Stimulated activated CD4-positive, alpha-beta T cell treated with anti-CD3 and anti-CD28 coated beads, Interleukin-1b, Interleukin-23, amount 100 ng/mL, for 1 hour (primary cell): ENCODE data around the gene PCDHGA6.
A peak's percentile ranks its signal among the peaks of the same experiment; 100 is the strongest.
"Not testable (repeated sequence)": the region's sequence is repeated elsewhere in the genome, so short reads cannot be mapped to it uniquely, and the experiment has no call there.

Source experiments
- DNase-seq, 2 donors: peaks; one replicate each; pipeline ENCODE4 v3.0.0-alpha.2; 2020; ENCODE audit warnings: low read depth in 2 of 2

Gene PCDHGA6

DNA sequence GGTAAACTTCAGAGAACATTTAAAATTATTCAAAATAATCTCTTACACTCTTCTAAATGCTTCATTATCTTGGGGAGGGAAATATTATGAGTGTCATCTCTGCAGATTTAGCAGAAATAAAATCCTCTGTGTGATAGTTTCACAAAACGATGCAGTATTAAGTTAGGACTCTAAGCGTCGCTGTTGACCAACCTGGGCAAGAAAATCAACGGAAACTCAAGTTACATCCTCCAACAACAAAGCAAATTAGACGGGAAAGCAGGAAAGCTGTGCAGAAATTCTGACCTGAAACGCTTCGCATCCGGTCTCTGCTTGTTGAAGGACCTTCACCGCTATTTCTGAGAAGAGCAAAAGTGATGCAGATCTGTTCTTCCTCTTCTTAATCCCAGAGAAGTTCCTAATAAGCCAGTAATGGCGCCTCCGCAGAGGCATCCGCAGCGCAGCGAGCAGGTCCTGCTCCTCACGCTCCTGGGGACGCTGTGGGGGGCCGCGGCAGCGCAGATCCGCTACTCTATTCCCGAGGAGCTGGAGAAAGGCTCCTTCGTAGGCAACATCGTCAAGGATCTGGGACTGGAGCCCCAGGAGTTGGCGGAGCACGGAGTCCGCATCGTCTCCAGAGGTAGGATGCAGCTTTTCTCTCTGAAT, at the start of gene PCDHGA6:
Gene PCDHGA6, plus strand, starts transcription at position 219 of the 645 bp plus-strand sequence. Its CDS starts 193 bp downstream, at position 412.
- no peak for DNase-seq

DNA sequence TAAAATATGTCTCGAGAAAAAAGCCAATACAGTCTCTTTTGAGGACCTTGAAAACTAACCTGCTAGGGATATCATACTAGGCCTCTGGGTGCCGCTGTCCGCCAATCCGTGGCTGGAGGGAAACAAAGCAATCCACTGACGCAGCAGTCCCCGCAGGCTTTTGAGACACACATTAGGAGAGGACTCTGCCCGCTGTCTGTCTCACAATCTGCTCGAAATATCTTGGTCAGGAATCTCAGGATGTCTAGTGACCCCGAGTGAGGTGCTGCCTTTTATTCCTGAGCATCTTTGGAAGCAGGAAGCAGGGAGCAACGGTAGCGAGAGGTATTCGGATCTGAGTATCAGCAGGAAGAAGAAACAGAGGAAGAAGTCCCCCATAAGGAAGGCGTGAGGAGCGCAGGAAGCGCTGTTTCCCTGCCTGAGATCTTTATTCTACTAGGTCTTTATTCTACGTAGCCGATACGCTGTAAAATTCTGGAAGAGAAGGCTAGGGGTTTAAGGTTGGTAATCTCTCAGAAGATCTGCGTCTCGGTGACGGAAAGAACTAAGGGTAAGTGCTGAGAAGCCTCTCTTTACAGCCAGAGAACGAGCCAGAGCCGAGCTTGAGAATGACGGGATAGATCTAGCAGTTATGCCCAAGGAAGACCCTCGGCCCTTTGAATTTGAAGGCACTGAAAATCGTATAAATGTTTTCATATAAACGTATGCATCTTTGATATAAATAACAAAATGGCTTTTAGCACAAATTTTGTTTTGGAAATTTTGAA, 47.4 kb upstream of the PCDHGA6 start:
- DNase-seq = peak in 1 of 2 donors; percentile 27

DNA sequence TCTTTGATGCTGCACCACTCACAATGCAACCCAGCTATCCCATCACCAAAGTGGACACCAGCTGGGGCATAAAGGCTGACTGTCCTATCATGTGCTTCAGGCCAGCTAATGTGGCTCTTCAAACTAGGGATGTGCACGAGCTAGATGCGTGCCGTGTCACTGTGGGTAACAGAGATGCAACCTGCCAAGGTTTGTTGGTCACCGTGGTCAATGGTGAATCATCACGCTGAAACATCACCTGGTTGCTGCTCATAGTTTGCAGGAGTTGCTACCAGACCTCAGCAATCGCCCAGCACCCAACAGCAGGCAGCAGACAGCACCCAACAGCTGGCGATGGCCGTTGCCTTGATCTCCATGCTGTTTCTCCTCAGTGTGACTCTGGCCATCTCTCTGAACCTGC, 45.5 kb upstream of the PCDHGA6 start:
- no peak for DNase-seq

DNA sequence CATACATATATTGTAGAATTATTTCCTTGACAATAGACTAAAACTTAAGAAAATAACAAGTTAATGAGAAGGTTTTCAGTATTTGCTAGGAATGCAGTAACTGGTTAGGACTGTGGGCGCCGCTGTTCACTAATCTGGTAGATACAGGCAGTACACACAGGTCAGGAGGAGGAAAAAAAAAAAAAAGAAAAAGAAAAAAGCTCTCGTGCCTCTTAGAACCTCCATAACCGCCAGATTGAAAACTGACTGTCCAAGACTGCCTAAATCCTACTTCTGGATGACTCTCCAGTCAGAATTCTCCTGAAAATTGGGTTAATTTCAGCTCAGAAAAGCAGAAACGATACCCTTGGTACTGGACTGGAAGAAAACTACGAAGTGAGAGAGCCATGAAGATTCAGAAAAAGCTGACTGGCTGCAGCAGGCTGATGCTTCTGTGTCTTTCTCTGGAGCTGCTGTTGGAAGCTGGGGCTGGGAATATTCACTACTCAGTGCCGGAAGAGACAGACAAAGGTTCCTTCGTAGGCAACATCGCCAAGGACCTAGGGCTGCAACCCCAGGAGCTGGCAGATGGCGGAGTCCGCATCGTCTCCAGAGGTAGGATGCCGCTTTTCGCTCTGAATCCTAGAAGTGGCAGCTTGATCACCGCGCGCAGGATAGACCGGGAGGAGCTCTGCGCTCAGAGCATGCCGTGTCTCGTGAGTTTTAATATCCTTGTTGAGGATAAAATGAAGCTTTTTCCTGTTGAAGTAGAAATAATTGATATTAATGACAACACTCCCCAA, 43.2 kb upstream of the PCDHGA6 start, which contains the start of gene PCDHGA1:
Gene PCDHGA1, plus strand, starts transcription at position 216 of the 782 bp plus-strand sequence.
- DNase-seq = no peak

DNA sequence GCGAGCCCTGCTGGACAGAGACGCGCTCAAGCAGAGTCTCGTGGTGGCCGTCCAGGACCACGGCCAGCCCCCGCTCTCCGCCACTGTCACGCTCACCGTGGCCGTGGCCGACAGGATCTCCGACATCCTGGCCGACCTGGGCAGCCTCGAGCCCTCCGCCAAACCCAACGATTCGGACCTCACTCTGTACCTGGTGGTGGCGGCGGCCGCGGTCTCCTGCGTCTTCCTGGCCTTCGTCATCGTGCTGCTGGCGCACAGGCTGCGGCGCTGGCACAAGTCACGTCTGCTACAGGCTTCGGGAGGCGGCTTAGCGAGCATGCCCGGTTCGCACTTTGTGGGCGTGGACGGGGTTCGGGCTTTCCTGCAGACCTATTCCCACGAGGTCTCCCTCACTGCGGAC, 41.1 kb upstream of the PCDHGA6 start:
- DNase-seq = not testable (repeated sequence)

DNA sequence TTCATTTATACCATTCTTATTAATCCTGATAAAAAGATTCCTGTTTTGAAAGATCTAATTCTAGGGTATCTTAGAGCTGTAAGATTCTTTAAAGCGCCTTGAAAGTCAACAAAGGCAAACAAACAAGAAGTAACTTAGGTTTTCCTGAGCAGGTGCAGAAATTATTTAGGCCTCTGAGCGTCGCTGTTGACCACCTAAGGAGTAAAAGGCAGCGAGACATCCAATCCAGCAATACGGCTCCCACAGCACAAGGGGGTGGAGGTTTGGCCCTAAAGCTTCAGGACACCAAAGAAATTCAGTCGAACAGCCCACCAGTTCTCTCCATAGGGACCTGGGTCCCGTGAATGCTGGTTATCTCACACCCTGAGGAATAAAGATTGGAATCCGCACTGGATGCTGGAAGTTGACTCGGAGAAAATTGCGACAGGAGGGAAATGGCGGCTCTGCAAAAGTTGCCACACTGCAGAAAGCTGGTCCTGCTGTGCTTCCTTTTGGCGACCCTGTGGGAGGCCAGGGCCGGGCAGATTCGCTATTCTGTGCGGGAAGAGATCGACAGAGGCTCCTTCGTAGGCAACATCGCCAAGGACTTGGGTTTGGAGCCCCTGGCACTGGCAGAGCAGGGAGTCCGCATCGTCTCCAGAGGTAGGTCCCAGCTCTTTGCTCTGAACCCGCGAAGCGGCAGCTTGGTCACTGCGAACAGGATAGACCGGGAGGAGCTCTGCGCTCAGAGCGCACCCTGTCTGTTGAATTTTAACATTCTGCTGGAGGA, 35.0 kb upstream of the PCDHGA6 start, which contains the start of gene PCDHGA2:
Gene PCDHGA2, plus strand, starts transcription at position 223 of the 769 bp plus-strand sequence.
- DNase-seq = no peak

DNA sequence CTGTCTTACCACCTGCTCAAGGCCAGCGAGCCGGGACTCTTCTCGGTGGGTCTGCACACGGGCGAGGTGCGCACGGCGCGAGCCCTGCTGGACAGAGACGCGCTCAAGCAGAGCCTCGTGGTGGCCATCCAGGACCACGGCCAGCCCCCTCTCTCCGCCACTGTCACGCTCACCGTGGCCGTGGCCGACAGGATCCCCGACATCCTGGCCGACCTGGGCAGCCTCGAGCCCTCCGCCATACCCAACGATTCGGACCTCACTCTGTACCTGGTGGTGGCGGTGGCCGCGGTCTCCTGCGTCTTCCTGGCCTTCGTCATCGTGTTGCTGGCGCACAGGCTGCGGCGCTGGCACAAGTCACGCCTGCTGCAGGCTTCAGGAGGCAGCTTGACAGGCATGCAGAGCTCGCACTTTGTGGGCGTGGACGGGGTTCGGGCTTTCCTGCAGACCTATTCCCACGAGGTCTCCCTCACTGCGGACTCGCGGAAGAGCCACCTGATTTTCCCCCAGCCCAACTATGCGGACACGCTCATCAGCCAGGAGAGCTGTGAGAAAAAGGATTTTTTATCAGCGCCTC, 32.8 kb upstream of the PCDHGA6 start:
- DNase-seq = not testable (repeated sequence)

DNA sequence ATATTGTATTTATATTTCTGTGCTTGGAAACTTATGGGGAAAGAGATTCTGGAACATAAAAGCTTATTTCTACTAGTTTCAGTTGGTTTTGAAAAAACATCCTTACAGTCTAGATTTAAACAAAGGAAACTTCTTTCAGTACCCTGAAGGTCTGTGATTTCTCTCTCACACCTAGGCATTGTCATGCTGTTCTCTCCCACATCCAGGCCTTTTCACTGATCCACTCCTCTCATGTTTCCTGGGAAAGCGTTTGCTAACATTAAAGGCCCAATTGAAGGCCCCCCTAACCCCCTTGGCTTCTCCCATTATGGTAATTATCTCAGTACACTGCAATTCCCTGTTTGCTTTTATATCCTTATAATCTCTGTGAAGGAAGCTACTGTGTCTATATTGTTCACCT, 30.9 kb upstream of the PCDHGA6 start:
- DNase-seq = no peak

DNA sequence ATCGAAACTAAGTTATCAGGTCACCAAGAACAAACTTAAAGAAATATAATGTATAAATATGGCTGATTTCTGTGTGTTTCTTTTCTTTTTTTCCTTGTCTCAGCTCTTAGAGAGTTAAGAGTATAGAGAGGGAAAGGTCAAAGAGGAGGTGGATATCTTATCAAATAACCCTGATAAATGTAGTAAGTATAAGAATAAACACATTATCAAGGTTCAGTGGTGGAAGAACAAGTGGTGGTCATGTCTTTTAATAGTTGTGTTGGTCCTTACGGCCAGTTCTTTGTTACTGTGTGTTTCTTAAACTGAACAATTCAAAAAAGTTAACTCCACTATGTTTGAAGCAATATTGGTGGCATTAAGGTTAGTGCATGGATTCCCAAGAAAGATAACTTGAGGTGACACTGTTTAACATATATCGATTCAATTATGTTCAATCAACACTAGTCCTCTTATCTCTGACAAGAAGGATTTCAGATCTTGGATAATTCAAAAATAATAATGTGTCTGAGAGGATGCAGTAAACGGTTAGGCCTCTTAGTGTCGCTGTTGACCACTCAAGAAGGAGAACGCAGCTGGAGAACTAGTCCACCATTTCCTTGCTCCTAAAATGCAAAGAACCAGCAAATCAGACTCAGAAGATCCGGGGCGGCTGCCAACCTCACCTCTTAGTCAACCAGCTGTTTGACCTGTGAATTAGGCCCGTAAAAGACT, 30.3 kb upstream of the PCDHGA6 start, which contains the start of gene PCDHGA3:
Gene PCDHGA3, plus strand, starts transcription at position 588 of the 711 bp plus-strand sequence. CDS start 205 bp downstream, outside the sequence.
- no peak for DNase-seq

DNA sequence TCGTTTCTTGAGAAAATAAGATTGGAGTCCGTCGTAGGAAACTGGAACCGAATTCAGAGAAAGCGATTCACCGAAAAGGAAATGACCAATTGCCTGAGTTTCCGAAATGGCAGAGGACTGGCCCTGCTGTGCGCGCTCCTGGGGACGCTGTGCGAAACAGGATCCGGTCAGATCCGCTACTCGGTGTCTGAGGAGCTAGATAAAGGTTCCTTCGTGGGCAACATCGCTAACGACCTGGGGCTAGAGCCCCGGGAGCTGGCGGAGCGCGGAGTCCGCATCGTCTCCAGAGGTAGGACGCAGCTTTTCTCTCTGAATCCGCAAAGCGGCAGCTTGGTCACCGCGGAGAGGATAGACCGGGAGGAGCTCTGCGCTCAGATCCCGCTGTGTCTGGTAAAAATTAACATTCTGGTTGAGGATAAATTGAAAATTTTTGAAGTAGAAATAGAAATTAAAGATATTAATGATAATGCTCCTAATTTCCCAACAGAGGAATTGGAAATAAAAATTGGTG, 29.7 kb upstream of the PCDHGA6 start:
- DNase-seq = no peak

DNA sequence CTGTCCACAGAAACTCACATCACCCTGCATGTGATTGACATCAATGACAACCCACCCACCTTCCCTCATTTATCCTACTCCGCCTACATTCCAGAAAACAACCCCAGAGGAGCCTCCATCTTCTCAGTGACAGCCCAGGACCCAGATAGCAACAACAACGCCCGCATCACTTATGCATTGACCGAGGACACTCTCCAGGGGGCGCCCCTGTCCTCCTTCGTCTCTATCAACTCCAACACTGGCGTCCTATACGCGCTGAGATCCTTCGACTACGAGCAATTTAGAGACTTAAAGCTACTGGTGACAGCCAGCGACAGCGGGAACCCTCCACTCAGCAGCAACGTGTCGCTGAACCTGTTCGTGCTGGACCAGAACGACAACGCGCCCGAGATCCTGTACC, 28.4 kb upstream of the PCDHGA6 start:
- DNase-seq = no peak

DNA sequence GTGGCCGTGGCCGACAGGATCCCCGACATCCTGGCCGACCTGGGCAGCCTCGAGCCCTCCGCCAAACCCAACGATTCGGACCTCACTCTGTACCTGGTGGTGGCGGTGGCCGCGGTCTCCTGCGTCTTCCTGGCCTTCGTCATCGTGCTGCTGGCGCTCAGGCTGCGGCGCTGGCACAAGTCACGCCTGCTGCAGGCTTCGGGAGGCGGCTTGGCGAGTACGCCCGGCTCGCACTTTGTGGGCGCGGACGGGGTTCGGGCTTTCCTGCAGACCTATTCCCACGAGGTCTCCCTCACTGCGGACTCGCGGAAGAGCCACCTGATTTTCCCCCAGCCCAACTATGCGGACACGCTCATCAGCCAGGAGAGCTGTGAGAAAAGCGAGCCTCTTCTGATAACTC, 27.7 kb upstream of the PCDHGA6 start:
- DNase-seq = not testable (repeated sequence)

DNA sequence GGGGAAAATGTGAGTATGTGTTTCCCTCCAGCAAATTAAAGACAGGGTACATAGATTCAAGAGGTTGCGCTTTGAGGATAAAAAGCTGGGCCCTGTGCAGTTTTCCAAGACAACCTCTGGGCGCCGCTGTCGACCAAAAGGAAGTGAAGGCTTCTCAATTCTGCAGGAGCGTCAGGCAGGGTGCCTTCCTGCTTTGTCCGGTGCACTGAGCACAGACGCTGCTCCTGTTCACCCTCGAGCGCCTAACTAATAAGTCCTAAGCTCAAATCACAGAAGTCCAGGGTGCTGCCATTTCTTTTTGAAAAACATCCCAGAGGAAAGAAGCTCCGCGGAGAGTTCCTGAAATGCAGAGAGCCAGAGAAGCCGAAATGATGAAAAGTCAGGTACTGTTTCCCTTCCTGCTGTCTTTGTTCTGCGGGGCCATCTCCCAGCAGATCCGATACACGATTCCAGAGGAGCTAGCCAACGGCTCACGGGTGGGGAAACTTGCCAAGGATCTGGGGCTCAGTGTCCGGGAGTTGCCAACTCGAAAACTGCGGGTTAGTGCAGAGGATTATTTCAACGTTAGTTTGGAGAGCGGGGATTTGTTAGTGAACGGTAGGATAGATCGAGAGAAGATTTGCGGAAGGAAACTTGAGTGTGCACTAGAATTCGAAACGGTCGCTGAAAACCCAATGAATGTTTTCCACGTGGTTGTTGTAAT, 23.6 kb upstream of the PCDHGA6 start, which contains the start of gene PCDHGB1:
Gene PCDHGB1, plus strand, starts transcription at position 183 of the 703 bp plus-strand sequence. Its CDS starts 162 bp downstream, at position 345.
- DNase-seq = no peak

DNA sequence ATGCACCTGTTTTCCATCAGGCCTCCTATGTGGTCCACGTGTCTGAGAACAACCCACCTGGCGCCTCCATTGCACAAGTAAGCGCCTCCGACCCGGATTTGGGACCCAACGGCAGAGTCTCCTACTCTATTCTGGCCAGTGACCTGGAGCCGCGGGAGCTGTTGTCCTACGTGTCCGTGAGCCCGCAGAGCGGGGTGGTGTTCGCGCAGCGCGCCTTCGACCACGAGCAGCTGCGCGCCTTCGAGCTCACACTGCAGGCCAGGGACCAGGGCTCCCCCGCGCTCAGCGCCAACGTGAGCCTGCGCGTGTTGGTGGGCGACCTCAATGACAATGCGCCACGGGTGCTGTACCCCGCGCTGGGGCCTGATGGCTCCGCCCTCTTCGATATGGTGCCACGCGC, 22.1 kb upstream of the PCDHGA6 start:
- no peak for DNase-seq

DNA sequence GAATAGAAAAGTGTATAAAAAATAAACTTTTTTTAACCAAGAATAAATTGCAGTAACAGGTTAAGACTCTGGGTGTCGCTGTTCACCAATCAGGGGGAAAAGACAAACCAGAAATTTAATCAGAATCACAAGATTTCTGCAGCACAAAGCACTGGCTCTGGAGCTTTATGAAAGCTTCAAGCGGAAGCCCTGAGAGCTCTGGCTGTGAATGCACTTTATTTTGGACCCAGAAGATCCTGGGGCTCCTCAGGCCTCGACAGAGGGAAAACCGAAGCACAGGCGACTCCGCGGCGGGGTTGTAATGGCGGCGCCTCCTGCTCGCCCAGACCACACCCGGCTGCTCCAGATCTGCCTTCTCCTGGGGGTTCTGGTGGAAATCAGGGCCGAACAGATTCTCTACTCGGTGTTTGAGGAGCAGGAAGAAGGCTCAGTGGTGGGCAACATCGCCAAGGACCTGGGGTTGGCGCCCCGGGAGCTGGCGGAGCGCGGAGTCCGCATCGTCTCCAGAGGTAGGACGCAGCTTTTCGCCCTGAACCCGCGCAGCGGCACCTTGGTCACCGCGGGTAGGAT, 18.7 kb upstream of the PCDHGA6 start, which contains the start of gene PCDHGA4:
Gene PCDHGA4, plus strand, starts transcription at position 122 of the 570 bp plus-strand sequence. Its CDS starts 87 bp downstream, at position 209.
- no peak for DNase-seq

DNA sequence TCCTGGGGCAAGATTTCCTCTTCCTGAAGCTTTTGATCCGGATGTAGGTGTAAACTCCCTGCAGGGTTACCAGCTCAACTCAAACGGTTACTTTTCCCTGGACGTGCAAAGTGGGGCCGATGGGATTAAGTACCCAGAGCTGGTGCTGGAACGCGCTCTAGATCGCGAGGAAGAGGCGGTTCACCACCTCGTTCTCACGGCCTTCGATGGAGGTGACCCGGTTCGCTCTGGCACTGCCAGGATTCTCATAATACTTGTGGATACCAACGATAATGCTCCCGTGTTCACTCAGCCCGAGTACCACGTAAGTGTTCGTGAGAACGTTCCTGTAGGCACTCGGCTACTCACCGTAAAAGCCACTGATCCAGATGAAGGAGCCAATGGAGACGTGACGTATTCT, 18.1 kb upstream of the PCDHGA6 start:
- no peak for DNase-seq

DNA sequence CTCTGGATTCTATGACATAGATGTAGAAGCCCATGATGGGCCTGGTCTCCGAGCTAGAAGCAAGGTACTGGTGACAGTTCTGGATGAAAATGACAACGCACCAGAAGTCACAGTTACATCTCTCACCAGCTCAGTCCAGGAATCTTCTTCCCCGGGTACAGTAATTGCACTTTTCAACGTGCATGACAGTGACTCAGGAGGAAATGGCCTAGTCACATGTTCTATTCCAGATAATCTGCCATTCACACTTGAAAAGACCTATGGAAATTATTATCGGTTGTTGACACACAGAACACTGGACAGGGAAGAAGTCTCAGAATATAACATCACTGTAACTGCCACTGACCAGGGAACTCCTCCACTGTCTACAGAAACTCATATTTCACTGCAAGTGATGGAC, 17.6 kb upstream of the PCDHGA6 start:
- DNase-seq = no peak

DNA sequence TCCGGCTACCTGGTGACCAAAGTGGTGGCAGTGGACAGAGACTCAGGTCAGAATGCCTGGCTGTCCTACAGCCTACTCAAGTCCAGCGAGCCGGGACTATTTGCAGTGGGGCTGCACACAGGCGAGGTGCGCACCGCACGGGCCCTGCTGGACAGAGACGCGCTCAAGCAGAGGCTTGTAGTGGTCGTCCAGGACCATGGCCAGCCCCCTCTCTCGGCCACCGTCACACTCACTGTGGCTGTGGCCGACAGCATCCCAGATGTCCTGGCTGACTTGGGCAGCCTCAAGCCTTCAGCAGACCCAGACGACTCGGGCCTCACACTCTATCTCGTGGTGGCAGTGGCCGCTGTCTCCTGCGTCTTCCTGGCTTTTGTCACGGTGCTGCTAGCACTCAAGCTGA, 16.7 kb upstream of the PCDHGA6 start:
- no peak for DNase-seq
